ENCODE data around the gene NUP133.

GRCh38 chr1:229537894-229538293 is 29.8 kb upstream of the NUP133 start:
- no peak for TF ChIP-seq CTCF (IDR thresholded peaks at IDR 0.05; ENCODE audit: insufficient read depth, low read length, poor library complexity, severe bottlenecking)
- no peak for TF ChIP-seq EZH2phosphoT487 (conservative IDR thresholded peaks at IDR 0.05; ENCODE audit: low read length)
